ENCODE results near the gene HINT1. TPM values are rescaled to one million over a fixed set of nuclear protein-coding genes. Genes with fewer than 3 reads are reported as not detected.
"Not testable (repeated sequence)": the region's sequence is repeated elsewhere in the genome, so short reads cannot be mapped to it uniquely, and the experiment has no call there.

HINT1 gene
- total and polyA plus RNA-seq, 2 experiments from 2014 or later = 125 to 456 TPM

DNA sequence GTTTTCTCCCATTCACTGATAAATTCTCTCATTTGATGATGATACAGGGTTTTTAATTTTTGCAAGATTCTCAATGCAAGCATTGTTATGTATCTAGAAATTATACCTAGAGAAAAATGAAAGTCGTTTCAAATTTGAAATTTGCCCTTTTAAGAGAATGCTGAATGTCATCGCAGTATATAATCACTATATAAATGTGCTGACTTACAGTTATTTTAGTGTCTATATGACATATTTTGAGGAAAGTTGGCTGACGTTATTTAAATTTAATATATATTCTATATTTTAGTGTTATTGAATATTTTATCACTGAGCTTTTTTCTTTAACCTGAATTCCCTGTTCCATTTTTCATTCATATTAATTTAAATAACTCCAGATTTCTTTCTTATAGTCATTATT is 35.5 kb upstream of the HINT1 start:
- Histone ChIP-seq H3K27me3 (no peaks in the 10 kb centered on the region), H3K4me3 (no peak overlapping the region), H3K27ac (no peak overlapping the region), H3K9me3 (ENCODE audit: low read depth) (no peaks in the 10 kb centered on the region), H3K4me1 (ENCODE audit: low read depth) (no peaks in the 10 kb centered on the region), H3K36me3 (peaks cover 11% of the 10 kb centered on the region)
- no peak for DNase-seq (ENCODE audit: low read depth in 1 of 2, low spot score in 1 of 2)
- TF ChIP-seq, protein P1, sequence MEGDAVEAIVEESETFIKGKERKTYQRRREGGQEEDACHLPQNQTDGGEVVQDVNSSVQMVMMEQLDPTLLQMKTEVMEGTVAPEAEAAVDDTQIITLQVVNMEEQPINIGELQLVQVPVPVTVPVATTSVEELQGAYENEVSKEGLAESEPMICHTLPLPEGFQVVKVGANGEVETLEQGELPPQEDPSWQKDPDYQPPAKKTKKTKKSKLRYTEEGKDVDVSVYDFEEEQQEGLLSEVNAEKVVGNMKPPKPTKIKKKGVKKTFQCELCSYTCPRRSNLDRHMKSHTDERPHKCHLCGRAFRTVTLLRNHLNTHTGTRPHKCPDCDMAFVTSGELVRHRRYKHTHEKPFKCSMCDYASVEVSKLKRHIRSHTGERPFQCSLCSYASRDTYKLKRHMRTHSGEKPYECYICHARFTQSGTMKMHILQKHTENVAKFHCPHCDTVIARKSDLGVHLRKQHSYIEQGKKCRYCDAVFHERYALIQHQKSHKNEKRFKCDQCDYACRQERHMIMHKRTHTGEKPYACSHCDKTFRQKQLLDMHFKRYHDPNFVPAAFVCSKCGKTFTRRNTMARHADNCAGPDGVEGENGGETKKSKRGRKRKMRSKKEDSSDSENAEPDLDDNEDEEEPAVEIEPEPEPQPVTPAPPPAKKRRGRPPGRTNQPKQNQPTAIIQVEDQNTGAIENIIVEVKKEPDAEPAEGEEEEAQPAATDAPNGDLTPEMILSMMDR (IDR thresholded peaks at IDR 0.05; ENCODE audit: low read depth, low read length) = no peak

DNA sequence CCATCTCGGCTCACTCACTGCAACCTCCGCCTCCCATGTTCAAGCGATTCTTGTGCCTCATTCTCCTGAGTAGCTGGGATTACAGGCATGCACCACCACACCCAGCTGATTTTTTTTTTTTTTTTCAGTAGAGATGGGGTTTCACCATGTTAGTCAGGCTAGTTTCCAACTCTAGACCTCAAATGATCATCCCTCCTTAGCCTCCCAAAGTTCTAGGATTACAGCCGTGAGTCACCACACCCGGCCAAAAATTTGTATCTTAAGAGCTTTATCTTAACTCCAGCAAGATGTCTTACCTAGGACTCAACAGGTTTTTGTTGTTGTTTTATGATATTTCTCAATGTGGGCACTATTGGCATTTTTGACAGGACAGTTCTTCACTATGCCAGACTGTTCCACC is 33.6 kb upstream of the HINT1 start:
- DNase-seq (ENCODE audit: low read depth in 1 of 2, low spot score in 1 of 2) = peak in 1 of 2 donors; percentile 9

DNA sequence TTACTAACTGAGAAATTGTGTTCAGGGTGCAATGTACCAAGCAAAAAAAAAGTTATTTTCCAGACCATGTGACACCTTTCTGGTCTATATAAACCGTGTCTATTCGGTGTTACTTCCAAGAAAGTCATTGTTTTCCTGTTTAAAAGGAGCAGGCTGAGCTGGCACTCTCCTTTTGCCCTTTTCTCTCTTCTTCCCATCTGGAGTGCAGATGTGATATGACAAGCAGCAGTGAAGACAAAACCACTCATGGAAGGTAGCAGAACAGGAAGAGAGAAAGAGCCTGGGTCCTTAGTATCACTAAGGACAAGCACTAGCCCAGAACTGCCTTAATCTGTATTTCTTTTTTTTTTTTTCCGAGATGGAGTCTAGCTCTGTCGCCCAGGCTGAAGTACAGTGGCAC is 31.3 kb upstream of the HINT1 start:
- H3K27me3 ChIP-seq = no peaks in the 10 kb centered on the region
- H3K27ac ChIP-seq = no peak overlapping the region
- no peaks in the 10 kb centered on the region for H3K4me1 ChIP-seq (ENCODE audit: low read depth)
- H3K4me3 ChIP-seq = no peak overlapping the region
- no peak for DNase-seq (ENCODE audit: low read depth in 1 of 2, low spot score in 1 of 2)
- peaks cover 13% of the 10 kb centered on the region for H3K36me3 ChIP-seq
- no peaks in the 10 kb centered on the region for H3K9me3 ChIP-seq (ENCODE audit: low read depth)
- TF ChIP-seq, protein P1 (IDR thresholded peaks at IDR 0.05; ENCODE audit: low read depth, low read length) = no peak

More for the DNA sequence above, 33.6 kb upstream of the HINT1 start:
- Histone ChIP-seq H3K9me3 (ENCODE audit: low read depth) (no peaks in the 10 kb centered on the region), H3K36me3 (peaks cover 11% of the 10 kb centered on the region), H3K4me1 (ENCODE audit: low read depth) (no peaks in the 10 kb centered on the region), H3K27ac (no peak overlapping the region), H3K4me3 (no peak overlapping the region), H3K27me3 (no peaks in the 10 kb centered on the region)
- TF ChIP-seq, protein P1 (IDR thresholded peaks at IDR 0.05; ENCODE audit: low read depth, low read length) = no peak

DNA sequence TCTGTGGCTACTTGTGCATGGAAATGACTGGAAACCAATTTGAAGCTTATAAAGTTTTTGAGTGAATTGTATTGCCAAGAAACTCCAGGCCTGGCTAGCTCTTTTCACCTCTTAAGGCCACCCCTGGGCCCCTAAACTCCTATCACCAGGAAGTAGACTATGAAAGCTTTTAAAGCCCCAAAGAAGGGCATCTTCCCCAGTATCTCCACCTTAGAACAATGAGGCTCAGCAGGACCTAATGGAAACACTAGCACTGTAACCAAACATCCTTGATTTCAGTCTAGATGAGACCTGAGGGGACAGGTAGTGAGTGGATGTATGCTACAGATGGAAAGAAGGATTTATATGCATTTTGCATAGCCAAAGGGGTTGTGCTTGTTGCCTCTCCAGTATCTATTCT is 30.6 kb upstream of the HINT1 start:
- TF ChIP-seq, protein P1 (IDR thresholded peaks at IDR 0.05; ENCODE audit: low read depth, low read length) = no peak
- H3K4me3 ChIP-seq = no peak overlapping the region
- no peaks in the 10 kb centered on the region for H3K27me3 ChIP-seq
- peaks cover 13% of the 10 kb centered on the region for H3K36me3 ChIP-seq
- no peak overlapping the region for H3K27ac ChIP-seq
- no peaks in the 10 kb centered on the region for H3K9me3 ChIP-seq (ENCODE audit: low read depth)
- H3K4me1 ChIP-seq (ENCODE audit: low read depth) = no peaks in the 10 kb centered on the region
- no peak for DNase-seq (ENCODE audit: low read depth in 1 of 2, low spot score in 1 of 2)

DNA sequence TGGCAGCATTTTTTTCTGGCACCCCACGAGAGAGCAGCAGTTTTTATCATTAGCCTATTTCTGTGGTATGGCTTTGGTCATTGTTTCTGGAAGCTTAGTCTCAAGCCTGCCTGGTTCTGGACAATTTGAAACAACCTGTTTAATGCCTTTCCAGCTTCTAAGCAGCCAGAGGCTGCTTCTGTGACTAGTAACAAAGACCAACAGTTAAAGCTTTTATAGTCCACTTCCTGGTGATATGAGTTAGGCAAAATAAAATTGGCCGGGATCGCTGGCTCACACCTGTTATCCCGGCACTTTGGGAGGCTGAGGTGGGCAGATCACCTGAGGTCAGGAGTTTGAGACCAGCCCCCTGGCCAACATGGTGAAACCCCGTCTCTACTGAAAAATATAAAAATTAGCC is 29.7 kb upstream of the HINT1 start:
- no peaks in the 10 kb centered on the region for H3K27me3 ChIP-seq
- H3K27ac ChIP-seq = no peak overlapping the region
- DNase-seq (ENCODE audit: low read depth in 1 of 2, low spot score in 1 of 2) = no peak
- H3K4me3 ChIP-seq = no peak overlapping the region
- TF ChIP-seq, protein P1 (IDR thresholded peaks at IDR 0.05; ENCODE audit: low read depth, low read length) = no peak
- H3K9me3 ChIP-seq (ENCODE audit: low read depth) = no peaks in the 10 kb centered on the region
- H3K36me3 ChIP-seq = peaks cover 4% of the 10 kb centered on the region
- no peaks in the 10 kb centered on the region for H3K4me1 ChIP-seq (ENCODE audit: low read depth)

DNA sequence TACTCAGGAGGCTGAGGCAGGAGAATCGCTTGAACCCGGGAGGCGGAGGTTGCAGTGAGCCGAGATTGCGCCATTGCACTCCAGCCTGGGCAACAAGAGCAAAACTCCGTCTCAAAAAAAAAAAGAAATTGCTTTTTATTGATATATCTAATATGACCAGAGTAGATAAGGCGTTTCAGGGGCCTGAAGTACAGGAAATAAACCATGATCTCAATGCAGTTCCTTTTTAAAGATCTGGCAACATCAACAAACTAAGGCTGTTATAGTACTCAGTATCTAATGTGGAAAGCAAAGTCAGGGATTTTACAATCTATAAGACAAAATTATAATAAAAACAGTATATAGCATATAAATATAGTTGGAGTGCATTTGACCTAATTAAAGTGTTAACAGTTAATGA is 28.8 kb upstream of the HINT1 start:
- DNase-seq (ENCODE audit: low read depth in 1 of 2, low spot score in 1 of 2); H3K27me3 ChIP-seq; H3K27ac ChIP-seq; H3K4me1 ChIP-seq (ENCODE audit: low read depth); H3K36me3 ChIP-seq; H3K9me3 ChIP-seq (ENCODE audit: low read depth); H3K4me3 ChIP-seq: not testable (repeated sequence)

Data from cardiac muscle cell (in vitro differentiated cells and primary cell).